Measurements from ENCODE around the gene ENTHD1. TPM values are rescaled to one million over a fixed set of nuclear protein-coding genes. Genes with fewer than 3 reads are reported as not detected.
A peak's percentile ranks its signal among the peaks of the same experiment; 100 is the strongest.
"Not testable (repeated sequence)": the region's sequence is repeated elsewhere in the genome, so short reads cannot be mapped to it uniquely, and the experiment has no call there.

The ENTHD1 gene
- total RNA-seq, 1 experiment from 2014 or later, result not detected

DNA sequence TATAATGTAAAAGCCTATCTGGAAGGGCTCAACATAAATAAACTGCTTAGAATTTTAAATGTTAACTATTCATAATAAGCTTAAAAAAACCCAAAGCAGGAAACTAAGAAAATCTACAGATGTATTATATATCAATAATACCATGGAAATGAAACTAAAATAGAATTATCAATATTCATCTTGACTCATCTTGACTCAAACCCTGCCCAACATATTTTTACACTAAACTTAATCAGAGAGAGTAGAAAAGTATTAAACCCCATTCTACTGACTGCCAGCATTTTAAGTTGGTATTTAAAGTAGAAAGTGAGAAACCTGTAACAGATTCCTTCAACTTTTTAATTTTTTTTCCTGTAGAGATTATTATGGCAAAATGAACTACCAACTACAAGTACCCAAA, 149.2 kb downstream of the ENTHD1 start:
- no peaks in the 10 kb centered on the region for H3K36me3 ChIP-seq
- H3K9me3 ChIP-seq, result no peaks in the 10 kb centered on the region
- H3K27me3 ChIP-seq, result no peaks in the 10 kb centered on the region; the same call in 1 of the 2 replicates
- H3K4me3 ChIP-seq, result no peak overlapping the region
- no peak for DNase-seq

DNA sequence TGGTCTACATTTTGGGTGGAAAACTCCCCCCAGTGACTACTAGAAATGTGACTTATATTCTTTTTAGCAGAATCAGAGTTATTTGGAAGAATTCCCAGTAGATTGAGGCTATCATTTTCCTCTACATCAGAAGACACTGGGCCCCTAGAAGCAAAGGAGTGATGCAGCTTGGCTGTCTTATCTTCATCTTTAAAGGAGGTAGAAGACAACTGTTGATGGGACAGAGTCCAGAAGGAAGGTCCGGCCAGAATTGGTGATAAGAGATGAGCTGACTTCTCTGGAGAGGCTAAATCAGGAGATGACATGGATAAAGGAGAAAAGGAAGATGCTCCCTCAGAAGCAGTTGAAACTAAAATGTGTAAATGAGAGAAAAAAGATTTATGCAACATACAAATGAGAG, 149.6 kb downstream of the ENTHD1 start:
- peaks cover 3% of the 10 kb centered on the region; the same call in 1 of the 2 replicates for H3K9me3 ChIP-seq
- H3K4me3 ChIP-seq, result no peak overlapping the region
- H3K27me3 ChIP-seq, result no peaks in the 10 kb centered on the region; the same call in 1 of the 2 replicates
- no peak for DNase-seq
- H3K36me3 ChIP-seq, result no peaks in the 10 kb centered on the region

DNA sequence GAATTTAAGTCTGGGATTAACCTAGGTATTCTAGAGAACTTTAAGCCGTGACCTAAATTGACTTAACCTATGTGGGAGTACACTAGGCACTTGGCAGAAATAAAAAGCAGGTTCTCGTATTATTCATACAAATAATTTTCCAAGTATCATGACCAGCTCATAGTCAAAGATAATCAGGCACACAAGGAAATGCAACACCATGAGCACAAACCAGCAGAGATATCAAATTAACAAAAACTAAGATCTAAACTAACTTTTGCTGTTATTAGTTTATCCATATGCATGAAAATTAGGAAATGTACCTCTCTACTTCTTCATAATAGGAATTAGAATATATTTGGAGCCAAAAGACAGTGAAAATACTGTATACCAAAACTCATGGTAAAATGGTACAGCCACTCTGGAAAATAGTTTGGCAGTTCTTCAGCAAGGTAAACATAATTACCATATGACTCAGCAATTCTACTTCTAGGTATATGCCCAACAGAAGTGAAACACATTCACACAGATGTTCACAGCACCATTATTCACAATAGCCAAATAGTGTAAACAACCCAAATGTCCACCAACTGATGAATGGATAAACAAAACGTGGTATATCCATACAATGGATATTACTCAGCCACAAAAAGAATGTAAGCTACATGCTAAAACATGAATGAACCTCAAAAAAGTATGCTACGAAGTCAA, 154.1 kb downstream of the ENTHD1 start:
- H3K27me3 ChIP-seq, result peaks cover 3% of the 10 kb centered on the region; the same call in 1 of the 2 replicates
- no peak overlapping the region for H3K4me3 ChIP-seq
- no peak for DNase-seq
- peaks cover 4% of the 10 kb centered on the region; the same call in 1 of the 2 replicates for H3K9me3 ChIP-seq
- H3K36me3 ChIP-seq, result no peaks in the 10 kb centered on the region

DNA sequence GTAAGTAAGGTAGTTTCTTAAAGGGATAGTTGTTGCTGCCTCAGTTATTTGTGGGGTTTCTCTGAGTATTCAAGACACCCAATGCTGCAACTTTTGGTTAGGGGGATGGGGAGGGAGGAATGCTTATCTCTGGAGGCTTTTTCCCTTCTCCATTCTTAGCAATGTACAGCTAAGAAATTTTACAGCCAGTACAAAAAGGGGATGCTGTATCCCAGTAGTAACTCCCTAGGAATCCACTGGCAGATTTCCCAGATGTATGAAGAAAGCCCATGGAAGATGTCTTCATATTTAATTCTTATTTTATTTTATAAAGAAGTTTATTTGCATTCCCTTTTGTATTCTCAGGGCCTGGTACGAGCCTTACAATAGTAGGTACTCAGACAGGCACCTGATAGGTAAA, 154.8 kb downstream of the ENTHD1 start:
- DNase-seq, result no peak
- no peak overlapping the region for H3K4me3 ChIP-seq
- H3K27me3 ChIP-seq, result peaks cover 3% of the 10 kb centered on the region; the same call in 1 of the 2 replicates
- no peaks in the 10 kb centered on the region for H3K36me3 ChIP-seq
- peaks cover 4% of the 10 kb centered on the region; the same call in 1 of the 2 replicates for H3K9me3 ChIP-seq

DNA sequence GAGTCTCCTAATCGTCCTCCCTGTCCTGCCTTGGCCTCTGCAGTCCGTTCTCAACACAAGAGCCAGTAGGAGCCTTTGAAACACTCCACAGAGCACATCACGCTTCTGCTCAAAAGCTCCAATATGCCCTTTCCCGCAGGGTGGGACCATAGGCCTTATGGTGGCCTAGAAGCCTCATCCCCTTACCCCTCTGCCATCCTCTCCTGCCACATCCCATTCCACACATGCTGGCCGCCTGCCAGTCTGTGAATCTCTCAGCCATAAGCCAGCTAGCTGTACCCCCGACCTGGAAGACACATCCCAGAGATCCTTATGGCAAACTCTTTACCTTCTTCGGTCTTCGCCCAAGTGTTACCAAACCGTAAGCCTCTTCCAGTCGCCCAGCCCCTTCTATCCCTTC, 157.8 kb downstream of the ENTHD1 start:
- Histone ChIP-seq H3K36me3 (no peaks in the 10 kb centered on the region), H3K9me3 (peaks cover 4% of the 10 kb centered on the region; the same call in 1 of the 2 replicates), H3K4me3 (no peak overlapping the region), H3K27me3 (peaks cover 3% of the 10 kb centered on the region; the same call in 1 of the 2 replicates)
- no peak for DNase-seq

DNA sequence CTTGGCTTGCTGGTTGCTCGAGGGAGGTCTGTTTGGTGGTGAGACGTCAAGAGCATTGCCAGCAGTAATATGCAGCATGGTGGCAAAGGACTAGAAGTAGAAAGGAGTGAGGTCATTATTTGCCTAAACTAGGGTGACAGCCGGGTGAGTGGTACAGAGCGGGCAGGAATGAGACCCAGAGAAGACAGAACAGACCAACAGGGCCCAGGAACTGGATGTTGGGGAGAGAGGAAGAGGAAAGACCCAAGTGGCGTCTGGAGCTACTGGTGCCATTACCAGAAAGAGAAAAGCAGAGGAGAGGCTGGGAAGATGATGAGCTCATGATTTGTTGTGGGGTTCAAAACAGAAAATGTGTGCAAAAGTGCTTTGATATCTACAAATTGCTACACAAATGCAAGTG, 158.7 kb downstream of the ENTHD1 start:
- no peak for DNase-seq
- H3K36me3 ChIP-seq, result no peaks in the 10 kb centered on the region
- H3K4me3 ChIP-seq, result no peak overlapping the region
- peaks cover 3% of the 10 kb centered on the region; the same call in 1 of the 2 replicates for H3K27me3 ChIP-seq
- H3K9me3 ChIP-seq, result peaks cover 4% of the 10 kb centered on the region; the same call in 1 of the 2 replicates

DNA sequence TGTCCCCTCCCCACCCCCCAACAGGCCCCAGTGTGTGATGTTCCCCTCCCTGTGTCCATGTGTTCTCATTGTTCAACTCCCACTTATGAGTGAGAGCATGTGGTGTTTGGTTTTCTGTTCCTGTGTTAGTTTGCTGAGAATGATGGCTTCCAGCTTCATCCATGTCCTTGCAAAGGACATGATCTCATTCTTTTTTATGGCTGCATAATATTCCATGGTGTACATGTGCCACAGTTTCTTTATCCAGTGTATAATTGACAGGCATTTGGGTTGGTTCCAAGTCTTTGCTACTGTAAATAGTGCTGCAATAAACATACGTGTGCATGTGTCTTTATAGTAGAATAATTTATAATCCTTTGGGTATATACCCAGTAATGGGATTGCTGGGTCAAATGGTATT, 159.5 kb downstream of the ENTHD1 start:
- H3K4me3 ChIP-seq, H3K9me3 ChIP-seq, DNase-seq, H3K36me3 ChIP-seq, H3K27me3 ChIP-seq: not testable (repeated sequence)

DNA sequence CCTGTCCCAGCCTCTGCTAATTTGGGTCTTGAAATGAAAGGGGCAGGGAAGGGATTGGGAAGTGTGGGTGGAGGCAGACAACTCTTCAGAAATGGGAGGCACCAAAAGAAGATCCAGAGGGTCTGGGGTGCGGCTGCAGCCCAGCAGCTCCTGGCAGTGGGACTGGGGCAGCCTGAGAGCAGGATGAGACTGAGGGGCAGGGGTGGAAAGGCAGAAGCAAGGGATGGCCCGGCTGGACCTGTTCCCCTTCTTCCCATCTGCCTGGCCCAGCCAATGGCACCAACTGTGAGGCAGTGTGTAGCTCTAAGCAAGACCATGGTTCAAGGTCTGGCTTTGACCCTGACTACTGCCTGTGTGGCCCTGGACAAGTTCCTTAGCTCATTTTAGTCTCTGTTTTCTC, 160.4 kb downstream of the ENTHD1 start:
- H3K27me3 ChIP-seq, result 0 out of 2 replicates have a peak, but pooled peaks cover 3% of the 10 kb centered on the region

DNA sequence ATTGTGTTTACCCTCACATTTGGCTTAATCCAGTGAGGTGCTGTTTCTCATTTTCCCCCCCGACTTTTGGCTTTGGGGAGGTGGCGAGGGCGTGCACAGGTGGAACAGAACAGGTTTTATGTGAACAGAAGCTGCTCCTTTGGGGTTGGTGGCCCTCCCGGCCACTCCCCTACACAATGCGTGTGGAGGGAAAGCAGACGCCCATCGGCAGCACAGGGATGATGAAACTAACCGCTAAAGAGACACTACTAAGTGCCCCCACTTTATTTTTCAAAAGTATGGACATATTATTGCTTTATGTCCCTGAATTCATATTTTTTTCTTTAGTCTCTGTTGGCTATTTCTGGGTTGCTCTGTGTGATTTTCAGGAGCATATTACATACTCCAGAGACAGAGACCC, 160.9 kb downstream of the ENTHD1 start:
- DNase-seq, result no peak
- no peaks in the 10 kb centered on the region for H3K36me3 ChIP-seq
- H3K27me3 ChIP-seq, result 0 out of 2 replicates have a peak, but pooled peaks cover 3% of the 10 kb centered on the region
- no peak overlapping the region for H3K4me3 ChIP-seq
- H3K9me3 ChIP-seq, result no peaks in the 10 kb centered on the region

More for the DNA sequence above, 160.4 kb downstream of the ENTHD1 start:
- Histone ChIP-seq H3K36me3 (no peaks in the 10 kb centered on the region), H3K9me3 (no peaks in the 10 kb centered on the region), H3K4me3 (no peak overlapping the region)
- no peak for DNase-seq

DNA sequence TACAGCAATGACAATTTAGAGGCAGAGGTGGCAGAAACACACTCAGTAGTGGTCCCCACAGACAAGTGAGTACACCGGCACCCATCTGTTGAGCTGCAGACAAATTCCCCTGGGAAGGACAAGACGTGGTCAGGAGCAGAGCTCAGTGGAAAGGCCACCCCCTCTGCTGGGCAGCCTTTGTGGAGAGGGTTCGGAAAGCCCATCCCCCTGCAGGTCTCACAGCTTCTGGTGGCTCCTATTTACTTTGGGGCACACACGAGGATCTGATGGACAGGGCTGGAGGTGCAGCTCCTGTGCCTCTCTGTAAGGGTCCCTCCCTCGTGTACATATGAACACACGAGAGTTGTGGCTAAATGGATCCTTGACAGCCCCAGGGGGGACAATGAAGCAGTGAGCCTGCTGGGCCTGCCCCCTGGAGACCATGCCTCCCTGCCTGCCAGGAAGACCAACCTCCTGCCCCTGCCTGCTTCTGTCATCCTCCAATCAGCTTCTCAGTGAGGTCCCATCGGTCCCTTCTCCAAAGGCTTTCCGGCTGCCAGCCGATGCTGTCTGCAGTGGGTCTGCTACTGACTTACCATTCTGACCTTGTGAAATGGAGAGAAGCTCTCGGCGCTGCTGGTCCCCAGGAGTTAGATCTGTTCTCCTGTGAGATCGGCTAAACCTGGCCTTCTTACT, 161.5 kb downstream of the ENTHD1 start:
- DNase-seq, result no peak
- Histone ChIP-seq H3K27me3 (0 out of 2 replicates have a peak, but pooled peaks cover 3% of the 10 kb centered on the region), H3K36me3 (no peaks in the 10 kb centered on the region), H3K9me3 (no peaks in the 10 kb centered on the region), H3K4me3 (no peak overlapping the region)

DNA sequence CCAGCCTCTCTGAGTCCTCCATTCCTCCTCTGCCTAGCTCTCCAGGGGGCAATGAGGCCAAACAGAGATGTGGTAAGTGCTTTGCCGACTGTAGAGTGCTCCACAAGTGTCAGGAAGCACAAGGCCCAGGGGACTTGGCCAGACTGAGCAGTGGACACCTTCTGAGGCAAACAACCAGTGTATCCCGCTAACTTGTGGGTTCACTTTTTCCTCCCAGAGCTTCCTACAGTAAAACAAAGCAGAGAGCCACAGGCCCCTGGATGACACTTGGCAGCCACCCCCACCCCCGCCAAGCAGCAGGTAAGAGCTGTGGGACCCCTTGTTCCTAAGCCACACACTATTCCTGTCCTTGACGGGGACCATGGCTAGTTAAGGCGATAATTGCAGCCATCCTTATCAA, 162.1 kb downstream of the ENTHD1 start:
- Histone ChIP-seq H3K9me3 (no peaks in the 10 kb centered on the region), H3K4me3 (no peak overlapping the region), H3K27me3 (no peaks in the 10 kb centered on the region), H3K36me3 (no peaks in the 10 kb centered on the region)
- DNase-seq, result no peak

DNA sequence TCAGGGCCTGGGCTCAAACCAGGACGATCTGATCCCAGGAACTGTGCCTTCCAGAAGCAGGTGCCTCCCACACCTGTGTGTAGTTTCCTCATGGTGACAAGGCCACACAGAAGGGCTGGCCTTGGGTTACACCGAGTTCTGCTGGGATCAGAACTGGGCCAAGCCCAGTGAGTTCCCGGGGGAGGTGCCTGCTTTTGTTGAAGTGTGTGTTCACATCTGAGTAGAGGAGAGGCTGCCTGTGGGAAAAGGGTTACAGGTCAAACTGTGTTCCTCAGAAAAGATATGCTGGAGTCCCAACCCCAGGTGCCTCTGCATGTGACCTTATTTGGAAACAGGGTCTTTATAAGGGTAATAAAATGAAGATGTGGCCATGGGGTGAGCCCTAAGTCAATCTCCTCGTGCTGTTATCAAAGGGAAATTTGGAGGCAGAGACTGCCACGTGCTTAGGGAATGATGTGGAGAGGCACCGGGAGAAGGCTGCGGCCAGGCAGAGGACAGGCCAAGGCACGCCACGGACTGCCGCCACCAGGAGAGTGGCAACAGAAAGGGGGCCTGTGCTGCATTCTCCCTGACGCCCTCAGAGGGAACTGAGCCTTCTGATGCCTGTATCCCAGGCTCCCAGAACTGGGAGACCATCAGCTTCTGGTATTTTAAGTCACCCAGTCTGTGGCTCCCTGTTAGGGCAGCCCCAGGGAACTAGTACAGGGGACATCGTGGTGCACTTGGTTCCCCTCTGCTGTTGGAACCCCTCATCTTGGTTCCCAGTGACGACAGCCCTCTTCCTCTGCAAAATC, 164.2 kb downstream of the ENTHD1 start:
- Histone ChIP-seq H3K27me3 (no peaks in the 10 kb centered on the region; the same call in 1 of the 2 replicates), H3K9me3 (no peaks in the 10 kb centered on the region), H3K36me3 (no peaks in the 10 kb centered on the region), H3K4me3 (no peak overlapping the region)
- no peak for DNase-seq

DNA sequence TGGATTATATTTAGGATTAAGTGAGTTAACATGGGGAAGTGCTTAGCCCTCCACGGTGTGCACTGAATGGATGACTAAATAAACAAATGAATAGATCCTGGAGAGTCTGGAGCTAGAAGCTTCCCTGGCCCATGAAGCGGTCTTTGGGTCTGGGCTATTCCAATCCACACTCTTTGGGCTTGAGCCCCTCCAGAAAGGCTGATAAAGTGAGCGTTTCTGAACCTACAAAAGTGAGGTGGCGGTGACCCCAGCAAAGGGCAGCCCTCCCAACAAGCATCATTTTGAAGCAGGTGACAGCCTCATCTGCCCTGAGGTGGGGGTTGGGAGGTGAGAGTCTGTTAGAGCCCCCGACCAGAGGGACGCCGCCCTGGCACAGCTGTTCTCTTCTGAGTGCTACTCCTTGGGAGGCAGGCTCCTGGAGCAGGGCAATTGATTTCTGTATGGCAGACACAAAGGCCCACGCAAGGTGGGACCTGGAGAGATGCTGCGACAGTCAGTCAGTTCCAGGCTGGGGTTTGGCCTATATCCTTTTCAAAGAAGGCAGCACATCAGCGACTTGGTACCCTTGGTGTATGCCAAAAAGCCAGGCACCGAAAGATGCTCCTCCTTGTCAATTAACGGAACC, 165.2 kb downstream of the ENTHD1 start:
- no peaks in the 10 kb centered on the region for H3K36me3 ChIP-seq
- no peak for DNase-seq
- H3K4me3 ChIP-seq, result no peak overlapping the region
- H3K9me3 ChIP-seq, result no peaks in the 10 kb centered on the region
- H3K27me3 ChIP-seq, result no peaks in the 10 kb centered on the region; the same call in 1 of the 2 replicates

DNA sequence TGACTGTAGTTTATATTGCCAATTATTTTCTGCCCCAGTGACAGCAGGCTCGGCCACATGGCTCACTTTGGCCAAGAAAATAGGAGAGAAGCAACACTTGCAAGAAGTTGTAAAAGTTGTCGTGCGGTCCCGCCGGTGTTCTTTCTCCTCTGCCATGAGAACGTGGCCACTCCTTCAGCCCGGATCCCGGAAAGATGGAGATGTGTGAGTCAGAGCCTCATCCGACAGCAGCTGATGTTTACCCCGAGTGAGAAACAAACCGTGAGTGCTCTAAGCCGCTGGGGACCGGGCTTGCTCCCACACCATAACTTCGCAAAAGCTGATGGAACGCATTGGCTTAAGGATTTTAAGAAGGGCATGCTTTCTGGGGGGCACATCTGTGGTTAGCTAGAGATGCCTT, 166.0 kb downstream of the ENTHD1 start:
- Histone ChIP-seq H3K9me3 (no peaks in the 10 kb centered on the region), H3K4me3 (no peak overlapping the region), H3K36me3 (no peaks in the 10 kb centered on the region), H3K27me3 (no peaks in the 10 kb centered on the region; the same call in 1 of the 2 replicates)
- peak; percentile 31 for DNase-seq

DNA sequence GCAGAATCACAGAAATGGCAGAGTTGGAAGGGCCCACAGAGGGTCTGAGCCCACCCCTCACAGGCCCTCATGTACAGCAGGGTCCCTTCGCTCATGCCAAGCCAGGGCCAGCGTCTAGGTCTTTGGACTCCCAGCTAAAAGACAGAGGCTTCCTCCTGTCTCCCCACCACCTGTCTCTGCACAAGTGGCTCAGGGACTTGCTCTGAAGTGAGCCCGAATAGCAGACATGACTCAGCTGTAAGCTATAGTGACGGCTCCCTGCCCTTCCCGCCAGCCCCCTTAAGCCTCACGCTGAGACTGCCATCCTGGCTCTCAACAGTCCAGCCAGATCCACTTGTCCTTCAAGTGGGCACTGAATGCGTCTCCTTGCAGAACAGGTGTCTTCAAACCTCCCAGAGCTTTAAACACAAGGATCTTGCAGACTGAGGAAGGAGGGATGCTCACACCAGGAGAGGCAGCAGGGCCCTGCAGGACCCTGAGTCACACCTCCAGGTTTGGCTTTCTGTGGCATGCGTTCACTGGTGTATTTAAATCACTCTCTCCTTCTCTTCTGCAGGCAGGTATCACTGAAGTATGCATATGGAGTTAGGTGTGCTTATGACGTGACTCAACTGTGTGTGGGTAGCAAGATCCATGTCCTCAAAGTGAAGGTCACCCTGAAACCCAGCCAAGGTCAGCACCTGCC, 168.1 kb downstream of the ENTHD1 start:
- no peak overlapping the region for H3K4me3 ChIP-seq
- H3K9me3 ChIP-seq, result no peaks in the 10 kb centered on the region
- no peak for DNase-seq
- no peaks in the 10 kb centered on the region; the same call in 1 of the 2 replicates for H3K27me3 ChIP-seq
- no peaks in the 10 kb centered on the region for H3K36me3 ChIP-seq

DNA sequence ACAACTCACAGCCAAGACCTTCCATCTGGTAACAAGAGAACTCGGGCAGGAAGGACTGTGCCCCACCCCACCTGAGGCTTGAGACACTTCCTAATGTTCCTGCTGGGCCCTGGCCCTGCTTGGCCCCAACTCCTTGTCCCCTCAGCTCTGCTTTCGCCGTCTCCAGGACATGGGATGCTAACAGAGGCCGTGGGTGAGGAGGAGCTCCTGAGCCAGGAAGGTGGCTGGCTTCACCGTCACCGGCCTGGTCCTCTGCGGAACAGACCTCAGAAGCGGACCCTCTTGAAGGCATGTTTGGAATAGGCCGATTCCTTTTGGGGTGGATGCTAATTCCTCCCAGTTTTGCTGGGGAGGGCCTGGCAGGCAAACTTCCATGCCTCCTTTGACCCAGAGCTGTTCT, 168.7 kb downstream of the ENTHD1 start:
- no peak for DNase-seq
- H3K27me3 ChIP-seq, result no peaks in the 10 kb centered on the region; the same call in 1 of the 2 replicates
- no peak overlapping the region for H3K4me3 ChIP-seq
- H3K9me3 ChIP-seq, result no peaks in the 10 kb centered on the region
- no peaks in the 10 kb centered on the region for H3K36me3 ChIP-seq
